K562 (cell line): Measurements from ENCODE around the gene PDZK1IP1. TPM values are rescaled to one million over a fixed set of nuclear protein-coding genes. Genes with fewer than 3 reads are reported as not detected.

ENCODE experiments used
- ARHGAP35 ChIP-seq: fragments of 450-650 bp; IDR thresholded peaks from 2 replicates; pipeline ENCODE4 v1.6.1; 2018; ENCODE audit not compliant: partially characterized antibody
- BRF1 ChIP-seq: IDR thresholded peaks from 3 replicates; pipeline ENCODE4 v1.6.1; 2011; ENCODE audit warnings: borderline replicate concordance, mild to moderate bottlenecking; ENCODE audit not compliant: insufficient read length; ENCODE audit errors: extremely low read depth
- CHD1 ChIP-seq: fragments of 200-600 bp; sonication (generic); IDR thresholded peaks from one replicate; pipeline ENCODE4 v1.6.1; 2012; ENCODE audit warnings: mild to moderate bottlenecking, moderate library complexity, low read length, inconsistent platforms
- ETS2 ChIP-seq: IDR thresholded peaks from 2 replicates; pipeline ENCODE4 v1.6.1; 2016; ENCODE audit warnings: borderline replicate concordance, missing genetic modification characterization, mild to moderate bottlenecking, moderate library complexity, missing compliant biosample characterization; ENCODE audit not compliant: poor library complexity, severe bottlenecking
- KDM1A ChIP-seq, 2 experiments: fragments of 450-650 bp; IDR thresholded peaks; 2 replicates each; pipeline ENCODE4 v1.6.1; 2016; ENCODE audit warnings: mild to moderate bottlenecking in 2 of 2
- MEF2A ChIP-seq: IDR thresholded peaks from 2 replicates; pipeline ENCODE4 v1.6.1; 2011; ENCODE audit warnings: low read depth, mild to moderate bottlenecking, low read length, moderate library complexity; ENCODE audit not compliant: control insufficient read depth
- NELFE ChIP-seq: IDR thresholded peaks from 2 replicates; pipeline ENCODE4 v1.6.1; 2011; ENCODE audit warnings: mild to moderate bottlenecking; ENCODE audit not compliant: insufficient read depth, insufficient read length
- NFIX ChIP-seq: fragments of 250-450 bp; sonication (Bioruptor Pico); IDR thresholded peaks from 2 replicates; pipeline ENCODE4 v1.4.0; 2020; ENCODE audit warnings: low read depth, mild to moderate bottlenecking, moderate library complexity
- SAP30 ChIP-seq: fragments of 200-600 bp; sonication (generic); IDR thresholded peaks from 2 replicates; pipeline ENCODE4 v1.6.1; 2012; ENCODE audit warnings: borderline replicate concordance, low read depth, mild to moderate bottlenecking, moderate library complexity, low read length, control low read depth, inconsistent platforms; ENCODE audit not compliant: insufficient read depth, poor library complexity, severe bottlenecking
- SREBF1 ChIP-seq: fragments of 150-350 bp; IDR thresholded peaks from 2 replicates; pipeline ENCODE4 v1.6.1; 2014; ENCODE audit warnings: antibody characterized with exemption, low read depth, low read length, borderline replicate concordance
- TCF3 ChIP-seq: sonication (generic); formaldehyde crosslinking; IDR thresholded peaks from 2 replicates; pipeline ENCODE4 v1.4.0; 2020; ENCODE audit warnings: mild to moderate bottlenecking, missing genetic modification reagents
- ZNF384 ChIP-seq: IDR thresholded peaks from 2 replicates; pipeline ENCODE4 v1.6.1; 2012; ENCODE audit warnings: low read depth, low read length, improper control_type of control experiment
- polyA plus RNA-seq, 8 experiments: library from polyadenylated mRNA; depleted of rRNA in 4 of 8; stranded (reverse) in 5 of 8; unstranded in 3 of 8; fragments of >200 nt; fragmentation: Nextera tagmentation in 2 of 8; fragmentation: Illumina TruSeq in 1 of 8; extraction: Ambion mirVana in 2 of 8; extraction: Trizol in 1 of 8; gene quantifications; 2 replicates each; pipeline versions ENCODE4 v1.2.1 to v1.2.3, GENCODE V29; 2011 to 2014; ENCODE audit warnings: inconsistent platforms in 1 of 8, missing spikeins in 1 of 8
- total RNA-seq, 7 experiments: library from RNA; depleted of rRNA in 6 of 7; stranded (reverse); fragments of >200 nt in 6 of 7; fragmentation: Illumina TruSeq in 2 of 7; extraction: Trizol in 2 of 7; gene quantifications; 2 replicates each; pipeline versions ENCODE4 v1.2.1 to v1.2.3, GENCODE V29; 2011 to 2021; ENCODE audit warnings: low replicate concordance in 1 of 7
- TF ChIP-seq, protein P1 (sequence below): sonication (generic); formaldehyde crosslinking; IDR thresholded peaks from 2 replicates; pipeline ENCODE4 v1.8.0; 2022; ENCODE audit warnings: missing genetic modification reagents, mild to moderate bottlenecking, moderate library complexity, borderline replicate concordance
- TF ChIP-seq, protein P2 (sequence below): fragments of 450-650 bp; IDR thresholded peaks from 2 replicates; pipeline ENCODE4 v1.6.1; 2016; ENCODE audit warnings: borderline replicate concordance
- TF ChIP-seq, protein P3 (sequence below): IDR thresholded peaks from 2 replicates; pipeline ENCODE4 v1.6.1; 2016; ENCODE audit warnings: missing genetic modification characterization, missing compliant biosample characterization
- TF ChIP-seq, protein P4 (sequence below): sonication (generic); formaldehyde crosslinking; IDR thresholded peaks from 2 replicates; pipeline ENCODE4 v1.8.0; 2022; ENCODE audit warnings: mild to moderate bottlenecking, missing genetic modification reagents
- TF ChIP-seq, protein P5 (sequence below): fragments of 450-650 bp; IDR thresholded peaks from 2 replicates; pipeline ENCODE4 v1.6.1; 2017; ENCODE audit warnings: mild to moderate bottlenecking, moderate library complexity

PDZK1IP1 gene
- total and polyA plus RNA-seq, 9 of the 15 experiments (the other 6 are each of a cell fraction or from before 2014, with no cell fraction given): 0.17 to 0.68 (median 0.53) TPM; not detected in 2

DNA sequence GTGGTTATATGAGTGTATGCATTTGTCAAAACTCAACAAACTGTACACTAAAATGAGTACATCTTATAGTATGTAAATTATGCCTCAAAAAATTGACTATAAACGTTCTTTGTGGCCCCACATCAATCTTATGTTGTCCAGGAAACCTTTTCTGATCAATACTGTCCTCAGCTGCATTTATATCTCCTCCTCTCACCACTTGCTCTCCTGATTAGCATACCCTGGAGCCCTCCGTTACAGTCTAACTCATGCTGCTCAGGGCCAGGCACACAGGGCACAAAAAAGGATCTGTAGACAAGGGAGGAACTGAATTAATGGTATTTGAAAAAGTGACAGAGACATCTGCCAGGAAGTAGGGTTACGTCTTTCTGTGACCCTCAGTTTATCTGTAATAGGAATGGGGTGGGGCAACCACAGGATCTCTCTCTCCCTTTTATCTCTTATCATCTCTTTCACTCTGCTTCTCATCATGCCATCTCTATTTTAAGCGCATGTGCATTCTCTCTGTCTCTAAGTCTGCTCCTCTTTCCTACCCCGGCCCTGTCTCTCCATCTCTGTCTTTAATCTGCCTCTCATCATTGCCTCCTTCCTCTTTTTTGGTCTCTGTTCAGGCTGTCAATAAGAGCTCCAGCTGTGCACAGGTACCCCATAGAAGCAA lies 49.2 kb upstream of the PDZK1IP1 start (continued):
- TF ChIP-seq, protein P1, sequence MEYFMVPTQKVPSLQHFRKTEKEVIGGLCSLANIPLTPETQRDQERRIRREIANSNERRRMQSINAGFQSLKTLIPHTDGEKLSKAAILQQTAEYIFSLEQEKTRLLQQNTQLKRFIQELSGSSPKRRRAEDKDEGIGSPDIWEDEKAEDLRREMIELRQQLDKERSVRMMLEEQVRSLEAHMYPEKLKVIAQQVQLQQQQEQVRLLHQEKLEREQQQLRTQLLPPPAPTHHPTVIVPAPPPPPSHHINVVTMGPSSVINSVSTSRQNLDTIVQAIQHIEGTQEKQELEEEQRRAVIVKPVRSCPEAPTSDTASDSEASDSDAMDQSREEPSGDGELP (CRISPR knock-in tag): no peak
- no peak for TF ChIP-seq TCF3 (CRISPR knock-in tag)
- no peak for TF ChIP-seq ETS2 (tag)
- TF ChIP-seq, protein P2, sequence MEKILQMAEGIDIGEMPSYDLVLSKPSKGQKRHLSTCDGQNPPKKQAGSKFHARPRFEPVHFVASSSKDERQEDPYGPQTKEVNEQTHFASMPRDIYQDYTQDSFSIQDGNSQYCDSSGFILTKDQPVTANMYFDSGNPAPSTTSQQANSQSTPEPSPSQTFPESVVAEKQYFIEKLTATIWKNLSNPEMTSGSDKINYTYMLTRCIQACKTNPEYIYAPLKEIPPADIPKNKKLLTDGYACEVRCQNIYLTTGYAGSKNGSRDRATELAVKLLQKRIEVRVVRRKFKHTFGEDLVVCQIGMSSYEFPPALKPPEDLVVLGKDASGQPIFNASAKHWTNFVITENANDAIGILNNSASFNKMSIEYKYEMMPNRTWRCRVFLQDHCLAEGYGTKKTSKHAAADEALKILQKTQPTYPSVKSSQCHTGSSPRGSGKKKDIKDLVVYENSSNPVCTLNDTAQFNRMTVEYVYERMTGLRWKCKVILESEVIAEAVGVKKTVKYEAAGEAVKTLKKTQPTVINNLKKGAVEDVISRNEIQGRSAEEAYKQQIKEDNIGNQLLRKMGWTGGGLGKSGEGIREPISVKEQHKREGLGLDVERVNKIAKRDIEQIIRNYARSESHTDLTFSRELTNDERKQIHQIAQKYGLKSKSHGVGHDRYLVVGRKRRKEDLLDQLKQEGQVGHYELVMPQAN: no peak
- no peak for TF ChIP-seq SAP30
- TF ChIP-seq BRF1: no peak
- TF ChIP-seq MEF2A: no peak
- no peak for TF ChIP-seq NFIX
- TF ChIP-seq SREBF1: no peak
- TF ChIP-seq, protein P3, sequence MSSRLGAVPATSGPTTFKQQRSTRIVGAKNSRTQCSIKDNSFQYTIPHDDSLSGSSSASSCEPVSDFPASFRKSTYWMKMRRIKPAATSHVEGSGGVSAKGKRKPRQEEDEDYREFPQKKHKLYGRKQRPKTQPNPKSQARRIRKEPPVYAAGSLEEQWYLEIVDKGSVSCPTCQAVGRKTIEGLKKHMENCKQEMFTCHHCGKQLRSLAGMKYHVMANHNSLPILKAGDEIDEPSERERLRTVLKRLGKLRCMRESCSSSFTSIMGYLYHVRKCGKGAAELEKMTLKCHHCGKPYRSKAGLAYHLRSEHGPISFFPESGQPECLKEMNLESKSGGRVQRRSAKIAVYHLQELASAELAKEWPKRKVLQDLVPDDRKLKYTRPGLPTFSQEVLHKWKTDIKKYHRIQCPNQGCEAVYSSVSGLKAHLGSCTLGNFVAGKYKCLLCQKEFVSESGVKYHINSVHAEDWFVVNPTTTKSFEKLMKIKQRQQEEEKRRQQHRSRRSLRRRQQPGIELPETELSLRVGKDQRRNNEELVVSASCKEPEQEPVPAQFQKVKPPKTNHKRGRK (tag): no peak
- TF ChIP-seq ARHGAP35: no peak
- no peak for TF ChIP-seq ZNF384
- TF ChIP-seq, protein P4, sequence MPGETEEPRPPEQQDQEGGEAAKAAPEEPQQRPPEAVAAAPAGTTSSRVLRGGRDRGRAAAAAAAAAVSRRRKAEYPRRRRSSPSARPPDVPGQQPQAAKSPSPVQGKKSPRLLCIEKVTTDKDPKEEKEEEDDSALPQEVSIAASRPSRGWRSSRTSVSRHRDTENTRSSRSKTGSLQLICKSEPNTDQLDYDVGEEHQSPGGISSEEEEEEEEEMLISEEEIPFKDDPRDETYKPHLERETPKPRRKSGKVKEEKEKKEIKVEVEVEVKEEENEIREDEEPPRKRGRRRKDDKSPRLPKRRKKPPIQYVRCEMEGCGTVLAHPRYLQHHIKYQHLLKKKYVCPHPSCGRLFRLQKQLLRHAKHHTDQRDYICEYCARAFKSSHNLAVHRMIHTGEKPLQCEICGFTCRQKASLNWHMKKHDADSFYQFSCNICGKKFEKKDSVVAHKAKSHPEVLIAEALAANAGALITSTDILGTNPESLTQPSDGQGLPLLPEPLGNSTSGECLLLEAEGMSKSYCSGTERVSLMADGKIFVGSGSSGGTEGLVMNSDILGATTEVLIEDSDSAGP (CRISPR knock-in tag): no peak
- peak; percentile 78 for TF ChIP-seq KDM1A (IDR thresholded peaks at IDR 0.05)
- TF ChIP-seq, protein P5, sequence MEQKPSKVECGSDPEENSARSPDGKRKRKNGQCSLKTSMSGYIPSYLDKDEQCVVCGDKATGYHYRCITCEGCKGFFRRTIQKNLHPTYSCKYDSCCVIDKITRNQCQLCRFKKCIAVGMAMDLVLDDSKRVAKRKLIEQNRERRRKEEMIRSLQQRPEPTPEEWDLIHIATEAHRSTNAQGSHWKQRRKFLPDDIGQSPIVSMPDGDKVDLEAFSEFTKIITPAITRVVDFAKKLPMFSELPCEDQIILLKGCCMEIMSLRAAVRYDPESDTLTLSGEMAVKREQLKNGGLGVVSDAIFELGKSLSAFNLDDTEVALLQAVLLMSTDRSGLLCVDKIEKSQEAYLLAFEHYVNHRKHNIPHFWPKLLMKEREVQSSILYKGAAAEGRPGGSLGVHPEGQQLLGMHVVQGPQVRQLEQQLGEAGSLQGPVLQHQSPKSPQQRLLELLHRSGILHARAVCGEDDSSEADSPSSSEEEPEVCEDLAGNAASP: no peak
- TF ChIP-seq NELFE: no peak
- no peak for TF ChIP-seq CHD1
